Anterior cingulate cortex (tissue), 58 donors: ENCODE measurements around the gene ADCYAP1R1.
A peak's percentile ranks its signal among the peaks of the same experiment; 100 is the strongest.

Source experiments
- DNase-seq, 58 donors: peaks; one replicate each; lab custom pipeline; 2025; lab: John Stamatoyannopoulos, UW

ADCYAP1R1 gene

GRCh38 chr7:31065840-31066239 is 13.7 kb downstream of the ADCYAP1R1 start:
- no peak for DNase-seq

DNA sequence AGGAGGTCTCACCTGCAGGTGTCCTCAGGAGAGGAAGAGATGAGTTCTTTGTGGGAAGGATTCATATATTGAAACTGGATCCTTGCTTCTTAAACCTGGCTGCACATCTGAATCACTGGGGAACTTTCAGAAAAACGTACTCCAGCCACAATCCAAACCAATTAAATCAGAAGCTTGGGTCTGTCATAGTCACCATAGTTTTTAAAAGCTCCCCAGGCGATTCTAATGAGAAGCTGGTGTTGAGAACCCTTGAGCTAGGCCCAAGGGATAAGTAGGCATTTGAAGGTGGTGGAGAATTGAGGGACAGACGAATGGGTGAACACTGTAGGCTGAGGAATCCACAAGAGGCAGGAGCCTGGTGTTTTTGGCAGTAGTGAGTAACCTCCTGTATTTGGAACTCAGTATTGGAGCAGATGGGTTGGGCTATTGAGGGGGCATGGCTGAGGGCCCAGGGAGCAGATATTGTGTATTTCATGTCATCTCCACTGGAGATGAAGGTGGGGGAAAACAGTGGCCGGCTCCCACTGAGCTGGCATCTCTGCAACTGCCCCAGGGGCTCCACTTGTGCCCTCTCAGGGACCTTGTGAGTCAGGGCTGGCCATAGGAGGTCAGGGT is 14.5 kb downstream of the ADCYAP1R1 start:
- DNase-seq, result no peak

- DNase-seq, result no peak
These were observed 15.4 kb downstream of the ADCYAP1R1 start for GRCh38 chr7:31067491-31067890.

GRCh38 chr7:31068006-31068675 is 16.0 kb downstream of the ADCYAP1R1 start:
- DNase-seq, result no peak

DNA sequence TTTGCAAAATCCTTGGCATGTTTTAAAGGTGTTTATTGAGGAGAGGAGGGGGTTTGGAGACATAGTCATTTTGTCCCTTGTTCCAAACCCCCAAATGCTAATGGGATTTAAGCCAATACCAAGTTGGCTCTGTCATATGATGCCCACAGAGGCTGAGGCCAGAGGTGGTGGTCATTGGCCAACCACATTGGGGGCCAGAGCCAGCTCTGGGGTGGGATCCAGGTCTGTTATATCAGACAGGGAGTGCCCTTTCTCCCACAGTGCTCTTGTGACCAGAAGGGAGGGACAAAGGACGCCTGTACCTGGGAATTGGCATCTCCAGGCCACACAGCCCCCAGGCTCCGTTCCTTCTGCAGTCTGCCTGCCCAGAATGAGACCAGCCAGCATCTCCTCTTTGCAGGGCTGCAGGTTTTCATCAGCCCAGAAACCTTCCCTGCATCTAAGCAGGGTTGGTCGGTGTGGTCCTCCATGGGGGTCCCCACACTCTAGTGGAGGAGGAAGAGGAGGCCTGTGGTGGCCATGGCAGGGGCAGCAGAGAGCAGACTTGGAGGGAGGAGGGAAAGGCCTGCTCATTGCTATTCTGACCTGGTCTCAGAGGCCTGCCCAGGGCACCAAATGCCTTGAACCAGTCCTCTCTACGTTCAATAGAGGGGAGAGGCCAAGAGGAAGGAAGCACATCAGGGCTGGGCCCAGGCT is 17.9 kb downstream of the ADCYAP1R1 start:
- no peak for DNase-seq

GRCh38 chr7:31070991-31071644 is 19.0 kb downstream of the ADCYAP1R1 start:
- DNase-seq, result peak in 2 of 58 donors; percentile 18 to 25

DNA sequence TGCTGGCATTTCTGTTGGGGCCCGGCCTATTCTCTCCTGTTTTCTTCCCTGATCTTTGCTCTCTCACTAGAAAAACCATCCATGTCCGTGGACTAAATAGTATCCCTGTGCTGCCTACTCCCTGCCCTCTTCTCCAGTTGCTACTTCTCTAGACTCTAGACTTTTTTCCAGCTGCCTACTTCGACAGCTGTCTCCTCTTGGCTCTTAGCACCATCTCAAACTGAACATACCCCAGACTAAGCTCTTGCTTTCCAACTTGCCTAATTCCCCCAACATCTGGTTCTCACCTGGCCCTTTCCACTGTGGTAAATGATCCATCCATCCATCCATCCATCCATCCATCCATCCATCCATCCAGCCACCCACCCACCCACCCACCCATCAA is 19.5 kb downstream of the ADCYAP1R1 start:
- DNase-seq, result no peak

DNA sequence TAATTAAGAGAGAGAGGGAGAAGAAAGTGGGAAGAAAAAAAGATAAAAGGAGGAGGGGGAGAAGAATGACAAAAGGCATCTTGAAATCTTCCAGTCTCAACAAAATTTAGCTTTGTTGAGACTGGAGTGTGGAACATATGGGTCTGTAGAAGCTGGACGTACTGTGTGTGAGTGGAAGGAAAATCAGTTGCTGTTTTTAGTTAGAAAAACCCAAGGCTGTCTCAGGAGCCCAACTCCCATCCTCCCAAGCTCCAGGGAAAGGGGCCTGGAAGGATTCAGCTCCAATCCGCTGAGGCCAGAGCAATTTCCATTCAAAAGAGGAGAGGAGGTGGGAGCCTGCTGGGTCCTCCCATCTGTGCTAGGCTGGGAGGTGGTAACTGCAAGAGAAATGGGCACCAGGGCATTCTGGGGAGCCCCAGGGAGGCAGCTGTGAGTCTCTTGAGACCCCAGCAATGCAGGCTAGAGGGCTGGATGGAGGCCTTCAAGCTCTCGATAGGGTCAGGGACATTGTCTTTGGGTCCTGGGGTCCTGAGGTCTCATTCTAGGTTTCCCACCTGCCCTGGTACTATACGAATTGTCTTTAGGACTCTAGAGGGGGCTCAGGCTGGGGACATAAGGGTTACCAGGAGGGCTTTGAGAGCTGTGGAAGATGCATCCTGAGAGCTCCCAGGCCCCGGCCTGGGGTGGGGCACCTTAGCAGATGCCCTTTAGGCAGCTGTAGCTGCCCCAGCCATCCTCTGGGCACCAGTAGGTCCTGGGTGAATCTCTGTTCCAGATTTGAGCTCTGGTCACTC is 21.4 kb downstream of the ADCYAP1R1 start:
- DNase-seq, result peak in 3 of 58 donors; percentile 15 to 25 (median 21)

GRCh38 chr7:31074120-31074383 is 21.9 kb downstream of the ADCYAP1R1 start:
- peak in 5 of 58 donors; percentile 15 to 49 (median 22) for DNase-seq

GRCh38 chr7:31074403-31075085 is 22.4 kb downstream of the ADCYAP1R1 start:
- peak in 6 of 58 donors; percentile 7 to 28 (median 16) for DNase-seq

DNA sequence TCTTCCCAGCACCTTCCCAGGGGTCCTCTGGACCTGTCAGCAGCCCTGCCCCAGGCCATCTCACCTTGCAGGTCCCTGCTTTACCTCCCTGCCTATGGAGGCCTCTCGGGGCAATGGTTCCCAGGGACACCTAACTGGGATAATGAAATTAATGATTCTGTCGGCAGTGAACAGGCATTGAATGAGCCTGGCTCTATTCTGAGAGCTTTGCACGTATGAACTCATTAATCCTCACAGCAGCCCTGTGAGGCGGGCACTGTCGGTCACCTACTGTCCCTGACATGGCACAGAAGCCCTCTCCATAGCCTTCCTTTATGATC is 22.9 kb downstream of the ADCYAP1R1 start:
- DNase-seq, result no peak

- DNase-seq, result no peak
These were observed 23.9 kb downstream of the ADCYAP1R1 start for GRCh38 chr7:31076051-31076450.

DNA sequence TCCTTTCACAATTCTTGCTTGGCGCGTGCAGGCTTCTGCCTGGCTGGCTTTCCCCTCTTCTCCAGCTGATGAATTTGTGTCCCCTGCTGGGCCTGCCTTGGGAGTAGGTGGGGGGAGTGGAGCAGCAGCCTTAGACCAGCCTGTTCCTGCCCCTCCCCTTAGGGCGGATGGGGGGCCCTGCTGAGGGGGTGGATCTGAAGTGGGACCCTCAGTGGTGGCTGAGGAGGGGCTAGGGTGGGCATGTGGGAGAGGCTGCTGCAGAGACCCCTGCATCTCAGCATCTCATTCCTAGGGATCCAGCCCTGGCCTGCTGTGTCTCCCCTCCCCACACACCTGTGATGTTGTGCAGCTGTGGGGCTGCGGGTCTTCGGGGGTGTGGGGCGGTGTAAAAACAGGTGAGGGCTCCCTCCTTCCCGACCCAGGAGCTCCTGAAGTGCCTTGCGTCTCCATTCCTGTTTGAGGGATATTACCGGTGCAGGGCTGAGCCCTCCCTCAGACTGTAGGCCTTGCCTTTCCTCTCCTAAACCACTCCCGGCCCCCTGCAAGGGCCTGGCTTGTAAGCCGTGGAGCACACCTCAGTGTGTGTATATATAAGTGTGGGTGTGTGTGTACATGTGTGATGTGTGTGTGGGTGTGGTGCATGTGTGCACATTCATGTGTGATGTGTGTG is 24.7 kb downstream of the ADCYAP1R1 start:
- no peak for DNase-seq

DNA sequence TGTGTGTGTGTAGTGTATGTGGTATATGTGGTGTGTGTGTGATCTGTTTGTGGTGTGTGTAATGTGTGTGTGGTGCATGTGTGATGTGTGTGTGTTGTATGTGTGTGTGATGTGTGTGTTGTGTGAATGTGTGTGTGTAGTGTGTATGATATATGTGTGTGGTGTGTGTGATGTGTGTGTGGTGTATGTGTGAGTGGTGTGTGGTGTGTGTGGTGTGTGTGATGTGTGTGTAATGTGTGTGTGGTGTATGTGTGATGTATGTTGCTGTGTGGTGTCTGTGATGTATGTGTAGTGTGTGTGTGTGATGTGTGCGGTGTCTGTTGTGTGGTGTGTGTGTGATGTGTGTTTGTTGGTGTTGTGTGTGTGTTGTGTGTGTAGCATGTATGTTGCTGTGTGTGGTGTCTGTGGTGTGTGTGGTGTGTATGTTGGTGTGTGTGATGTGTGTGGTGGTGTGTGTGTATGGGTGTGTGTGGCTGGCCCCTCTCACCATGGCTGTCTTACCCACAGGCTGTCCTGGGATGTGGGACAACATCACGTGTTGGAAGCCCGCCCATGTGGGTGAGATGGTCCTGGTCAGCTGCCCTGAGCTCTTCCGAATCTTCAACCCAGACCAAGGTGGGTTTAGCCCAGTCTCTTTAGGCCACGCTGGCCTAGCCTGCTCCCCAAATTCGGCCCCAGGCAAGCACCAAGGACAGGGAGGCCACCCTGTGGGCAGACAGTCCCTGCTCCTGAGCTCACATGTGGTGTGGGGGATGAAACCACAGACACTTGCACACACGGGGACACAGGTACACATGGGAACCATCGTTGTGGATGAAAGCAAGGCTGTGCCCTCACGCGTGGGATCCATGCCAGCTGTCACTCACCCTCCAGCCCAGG is 25.6 kb downstream of the ADCYAP1R1 start:
- DNase-seq, result no peak

DNA sequence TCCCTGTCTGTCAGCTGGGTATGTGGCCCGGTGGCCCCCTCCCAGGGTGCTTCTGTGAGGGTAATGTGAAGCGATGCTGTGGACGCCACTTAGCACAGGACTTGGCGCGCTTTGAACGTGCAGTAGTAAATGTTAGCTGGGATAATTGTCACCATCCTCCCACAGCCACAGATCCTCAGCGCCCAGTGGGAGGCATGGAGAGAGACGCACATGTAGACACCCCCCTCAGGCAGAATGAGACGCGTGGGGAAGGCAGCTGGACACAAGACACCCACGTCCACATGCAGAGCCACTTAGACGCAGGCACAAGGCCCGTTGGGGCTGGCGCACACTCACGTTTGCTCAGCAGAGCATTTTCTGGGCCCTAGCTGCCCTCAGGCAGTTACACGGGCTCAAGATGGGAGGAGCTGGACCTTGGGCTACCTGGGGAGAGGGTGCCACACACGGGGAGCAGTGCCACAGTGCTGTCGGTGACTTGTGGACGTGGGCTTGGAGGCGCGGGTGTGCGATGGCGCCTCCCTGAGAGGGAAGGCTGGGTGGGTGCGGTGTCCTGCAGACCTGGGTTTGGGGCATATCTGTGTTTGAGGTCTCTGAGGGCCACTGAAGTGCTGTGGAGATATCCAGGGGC is 26.4 kb downstream of the ADCYAP1R1 start:
- DNase-seq, result peak in 17 of 58 donors; percentile 18 to 74 (median 40)

DNA sequence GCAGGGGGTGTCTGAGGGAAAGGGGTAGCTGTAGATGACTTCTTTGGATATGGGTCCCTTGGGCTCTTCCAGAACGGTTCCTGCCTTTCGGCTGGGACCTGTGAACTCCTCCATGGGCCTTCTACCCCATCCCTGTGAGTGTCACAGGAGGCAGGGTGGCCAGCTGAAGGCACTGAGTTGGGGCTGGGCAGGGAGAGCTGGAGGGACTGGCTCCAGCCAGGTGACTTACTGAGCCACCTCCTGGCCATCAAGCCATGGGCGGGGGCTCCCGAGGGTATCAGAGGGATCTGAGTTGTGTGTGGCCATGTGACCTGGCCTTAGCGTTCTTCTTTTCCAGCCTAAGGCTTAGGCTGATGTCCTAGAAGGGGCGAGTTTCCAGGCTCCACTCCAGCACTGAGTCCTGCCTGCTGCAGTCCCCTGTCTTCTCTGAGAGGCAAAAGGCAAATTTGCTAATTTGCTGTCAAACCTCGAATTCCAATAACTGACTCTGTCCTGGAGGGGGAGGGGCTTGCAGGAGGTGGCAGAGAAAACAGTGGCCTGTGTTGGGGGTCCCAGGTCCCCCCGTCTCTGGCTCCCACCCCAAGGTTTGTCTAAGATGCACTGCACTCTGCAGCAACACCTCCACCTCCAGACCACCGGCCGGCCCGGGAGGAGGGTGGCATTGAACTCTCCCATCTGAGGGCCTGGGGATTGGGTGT is 27.2 kb downstream of the ADCYAP1R1 start:
- no peak for DNase-seq

DNA sequence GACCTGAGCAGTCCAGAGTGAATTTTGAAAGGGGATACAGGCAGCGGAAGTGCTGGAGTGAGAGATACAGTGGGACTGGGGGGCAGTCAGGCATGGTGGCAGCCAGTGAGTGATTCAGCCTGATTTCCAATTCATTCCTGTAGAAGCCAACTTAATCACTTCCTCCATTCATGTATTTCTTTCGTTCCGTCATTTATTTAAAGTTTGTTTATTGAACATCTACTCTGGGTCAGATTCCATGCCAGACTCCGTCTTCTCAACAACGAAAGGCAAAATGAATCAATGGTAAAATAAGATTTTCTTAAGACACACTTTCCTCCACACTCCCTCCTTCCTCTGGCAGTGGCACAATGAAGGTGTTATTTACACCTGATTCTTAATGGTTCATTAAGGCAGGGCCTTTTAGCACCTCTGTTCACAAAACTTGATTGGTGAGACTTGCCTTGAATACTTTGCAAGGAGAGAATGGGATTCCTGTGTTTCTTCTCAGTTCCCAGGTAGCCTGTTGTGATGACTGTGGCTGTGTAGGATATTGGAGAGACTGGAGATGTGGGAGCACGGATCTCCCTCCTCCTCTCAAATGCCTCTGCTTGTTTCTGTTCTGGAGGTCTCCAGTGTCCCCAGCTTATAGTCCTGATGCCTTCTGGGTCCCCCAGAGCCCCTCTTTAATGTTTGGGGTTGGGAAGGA is 27.9 kb downstream of the ADCYAP1R1 start:
- DNase-seq, result no peak
